T-helper 2 cell treated with Interferon-gamma antibody and Interleukin-4, amounts not matched to agents 5 μg/mL and 100 μg/mL, for 36 hours (primary cell): ENCODE measurements around the gene FAM209A.
"Not testable (repeated sequence)": the region's sequence is repeated elsewhere in the genome, so short reads cannot be mapped to it uniquely, and the experiment has no call there.

Source experiments
- DNase-seq: peaks from one replicate; pipeline ENCODE4 v3.0.0; 2021; ENCODE audit warnings: low spot score
- H3K27ac Mint-ChIP-seq: one replicate; pipeline ENCODE4 v1.8.0; 2021; ENCODE audit warnings: mild to moderate bottlenecking, mixed read lengths
- H3K27me3 Mint-ChIP-seq: one replicate; pipeline ENCODE4 v1.8.0; 2021; ENCODE audit warnings: low read depth, mixed read lengths
- H3K36me3 Mint-ChIP-seq: one replicate; pipeline ENCODE4 v1.8.0; 2021; ENCODE audit warnings: low read depth, mixed read lengths
- H3K4me1 Mint-ChIP-seq: one replicate; pipeline ENCODE4 v1.8.0; 2021; ENCODE audit warnings: low read depth, mixed read lengths
- H3K4me3 Mint-ChIP-seq: one replicate; pipeline ENCODE4 v1.8.0; 2022; ENCODE audit warnings: mild to moderate bottlenecking, moderate library complexity, mixed read lengths
- H3K9me3 Mint-ChIP-seq: one replicate; pipeline ENCODE4 v1.8.0; 2021; ENCODE audit warnings: mixed read lengths

FAM209A gene

GRCh38 chr20:56564526-56564925, 40.0 kb downstream of the FAM209A start:
- H3K4me1 Mint-ChIP-seq, H3K27me3 Mint-ChIP-seq, H3K36me3 Mint-ChIP-seq, DNase-seq, H3K9me3 Mint-ChIP-seq, H3K4me3 Mint-ChIP-seq, H3K27ac Mint-ChIP-seq: not testable (repeated sequence)

DNA sequence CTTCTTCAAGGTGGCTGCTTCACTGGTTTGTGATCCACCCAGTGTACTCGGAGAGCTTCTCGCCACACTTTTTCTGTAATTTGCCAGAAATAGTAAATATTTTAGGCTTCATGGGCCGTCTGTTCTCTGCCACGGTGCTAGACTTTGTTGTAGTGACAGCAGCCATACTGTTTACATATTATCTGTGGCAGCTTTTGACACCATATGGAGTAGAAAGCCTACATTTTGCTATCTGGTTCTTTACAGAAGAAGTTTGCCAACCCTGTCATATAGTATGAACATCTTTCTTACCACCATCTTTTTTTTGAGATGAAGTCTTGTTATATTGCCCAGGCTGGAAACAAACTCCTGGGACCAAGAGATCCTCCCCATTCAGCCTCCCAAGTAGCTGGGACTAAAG, 41.0 kb downstream of the FAM209A start:
- Mint-ChIP-seq H3K36me3 (no peaks in the 10 kb centered on the region), H3K27me3 (no peaks in the 10 kb centered on the region), H3K4me1 (no peaks in the 10 kb centered on the region), H3K4me3 (no peak overlapping the region), H3K9me3 (no peaks in the 10 kb centered on the region), H3K27ac (no peak overlapping the region)
- DNase-seq: no peak

GRCh38 chr20:56566621-56567020, 42.1 kb downstream of the FAM209A start:
- no peak overlapping the region for H3K27ac Mint-ChIP-seq
- no peaks in the 10 kb centered on the region for H3K36me3 Mint-ChIP-seq
- no peaks in the 10 kb centered on the region for H3K9me3 Mint-ChIP-seq
- DNase-seq: no peak
- no peaks in the 10 kb centered on the region for H3K4me1 Mint-ChIP-seq
- H3K4me3 Mint-ChIP-seq: no peak overlapping the region
- H3K27me3 Mint-ChIP-seq: no peaks in the 10 kb centered on the region

DNA sequence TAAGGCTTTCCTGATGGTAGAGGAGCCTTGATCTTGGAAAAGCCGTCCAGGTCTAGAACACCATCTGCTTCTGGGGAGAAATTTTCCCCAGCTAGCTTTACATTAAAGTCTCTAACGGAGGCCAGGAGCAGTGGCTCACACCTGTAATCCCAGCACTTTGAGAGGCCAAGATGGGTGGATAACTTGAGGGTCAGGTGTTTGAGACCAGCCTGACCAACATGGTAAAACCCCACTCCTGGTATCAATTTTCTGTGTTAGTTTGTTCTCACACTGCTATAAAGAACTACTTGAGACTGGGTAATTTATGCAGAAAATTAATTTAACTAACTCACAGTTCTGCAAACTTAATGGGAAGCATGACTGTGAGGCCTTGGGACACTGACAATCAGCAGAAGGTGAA, 46.3 kb downstream of the FAM209A start:
- Mint-ChIP-seq H3K36me3 (no peaks in the 10 kb centered on the region), H3K4me1 (no peaks in the 10 kb centered on the region), H3K4me3 (no peak overlapping the region), H3K9me3 (no peaks in the 10 kb centered on the region), H3K27me3 (no peaks in the 10 kb centered on the region), H3K27ac (no peak overlapping the region)
- no peak for DNase-seq

GRCh38 chr20:56572172-56572571, 47.6 kb downstream of the FAM209A start:
- DNase-seq: no peak
- Mint-ChIP-seq H3K4me3 (no peak overlapping the region), H3K9me3 (no peaks in the 10 kb centered on the region), H3K27ac (no peak overlapping the region), H3K36me3 (no peaks in the 10 kb centered on the region), H3K27me3 (no peaks in the 10 kb centered on the region), H3K4me1 (no peaks in the 10 kb centered on the region)

DNA sequence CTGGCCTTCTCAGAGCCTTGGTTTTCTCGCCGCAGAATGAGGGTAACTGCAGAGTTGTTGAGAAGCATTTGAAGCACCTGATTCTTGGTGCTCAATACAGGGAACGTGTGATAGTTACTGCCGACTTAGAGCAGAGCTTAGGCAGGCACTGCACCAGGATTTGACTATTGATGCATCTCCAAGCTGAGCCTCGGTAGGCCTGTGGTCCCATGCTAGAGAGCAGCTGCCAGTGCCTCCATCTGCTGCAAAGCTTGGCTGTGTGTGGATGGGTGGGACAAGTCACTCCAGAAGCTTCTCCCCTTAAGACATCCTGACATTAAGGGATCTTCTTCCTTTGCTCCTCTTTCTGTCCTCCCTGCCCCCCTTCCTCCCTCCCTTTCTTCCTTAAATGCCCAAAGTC, 49.4 kb downstream of the FAM209A start:
- H3K27me3 Mint-ChIP-seq: no peaks in the 10 kb centered on the region

DNA sequence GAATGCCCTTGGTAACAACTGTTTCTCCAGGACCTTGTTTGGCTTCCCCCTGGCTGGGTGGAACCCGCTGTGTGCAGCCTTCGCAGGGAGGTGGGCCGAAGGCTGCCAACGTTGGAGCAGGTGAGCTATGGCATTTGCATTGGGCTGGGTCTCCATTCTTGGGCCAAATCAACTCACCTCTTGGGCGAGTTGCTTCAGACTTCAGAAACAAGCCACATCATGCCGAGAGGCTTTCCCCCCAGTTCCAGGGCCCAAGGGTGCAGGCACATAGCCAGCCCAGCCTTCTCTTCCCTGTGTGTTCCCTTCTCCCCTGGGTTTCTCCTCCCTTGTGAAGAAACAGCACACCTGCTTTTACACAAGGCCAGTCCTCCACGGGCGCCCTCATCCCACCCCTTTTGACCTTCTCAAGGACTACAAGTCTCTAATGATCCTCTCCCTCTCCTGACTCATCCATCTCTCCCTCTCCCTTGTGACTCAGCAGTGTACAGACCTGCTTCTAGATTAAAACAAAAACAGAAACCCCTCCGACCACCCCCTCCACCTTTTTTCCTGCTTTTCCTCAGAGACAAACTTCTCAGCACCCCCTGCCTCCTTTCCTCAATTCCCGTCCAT, 50.1 kb downstream of the FAM209A start:
- Mint-ChIP-seq H3K27ac (no peak overlapping the region), H3K4me3 (no peak overlapping the region), H3K36me3 (no peaks in the 10 kb centered on the region), H3K27me3 (no peaks in the 10 kb centered on the region), H3K4me1 (no peaks in the 10 kb centered on the region), H3K9me3 (no peaks in the 10 kb centered on the region)
- no peak for DNase-seq

More for the DNA sequence above, 49.4 kb downstream of the FAM209A start:
- no peak for DNase-seq
- Mint-ChIP-seq H3K36me3 (no peaks in the 10 kb centered on the region), H3K27ac (no peak overlapping the region), H3K4me3 (no peak overlapping the region), H3K9me3 (no peaks in the 10 kb centered on the region), H3K4me1 (no peaks in the 10 kb centered on the region)

DNA sequence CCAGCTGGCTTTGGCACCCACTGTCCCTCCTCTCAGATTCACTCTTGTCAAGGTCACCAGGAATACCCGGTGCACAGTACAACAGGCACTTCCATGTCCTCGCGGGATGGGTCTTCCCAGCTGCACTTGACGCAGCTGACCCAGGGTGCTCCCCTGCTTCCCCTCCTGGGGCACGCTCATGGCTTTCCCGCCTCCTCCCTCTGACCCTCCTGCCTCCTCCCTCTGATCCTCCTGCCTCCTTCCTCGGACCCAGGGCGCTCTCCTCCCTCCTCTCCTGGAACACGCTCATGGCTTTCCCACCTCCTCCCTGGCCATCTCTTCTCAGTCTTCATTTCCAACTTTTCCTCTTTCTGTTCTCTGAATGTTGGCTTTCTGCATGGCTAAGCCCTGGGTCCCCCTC, 50.6 kb downstream of the FAM209A start:
- no peaks in the 10 kb centered on the region for H3K36me3 Mint-ChIP-seq
- no peak for DNase-seq
- no peaks in the 10 kb centered on the region for H3K4me1 Mint-ChIP-seq
- H3K4me3 Mint-ChIP-seq: no peak overlapping the region
- no peaks in the 10 kb centered on the region for H3K9me3 Mint-ChIP-seq
- H3K27me3 Mint-ChIP-seq: no peaks in the 10 kb centered on the region
- no peak overlapping the region for H3K27ac Mint-ChIP-seq
